Measurements from ENCODE around the gene TENM4.

- TF ChIP-seq EP300 (IDR thresholded peaks at IDR 0.05) (no peak), ELK1 (IDR thresholded peaks at IDR 0.05; ENCODE audit: low read depth, low read length) (no peak), RAD21 (conservative IDR thresholded peaks at IDR 0.05 in 1 of 2, IDR thresholded peaks at IDR 0.05 in 1 of 2) (no peak), POLR2A (IDR thresholded peaks at IDR 0.05; ENCODE audit: low read length) (no peak), ESRRA (IDR thresholded peaks at IDR 0.05; ENCODE audit: borderline replicate concordance, low read length) (no peak), POLR2AphosphoS2 (conservative IDR thresholded peaks at IDR 0.05; ENCODE audit: low read length) (no peak), KDM5A (IDR thresholded peaks at IDR 0.05) (no peak), CTCF (IDR thresholded peaks at IDR 0.05) (no peak), NFE2L2 (conservative IDR thresholded peaks at IDR 0.05; ENCODE audit: low read length) (no peak), HDAC2 (IDR thresholded peaks at IDR 0.05) (no peak), TP53 (CRISPR knock-in tag; IDR thresholded peaks at IDR 0.05) (no peak), MAZ (IDR thresholded peaks at IDR 0.05; ENCODE audit: borderline replicate concordance, low read depth, low read length) (no peak), KDM1A (IDR thresholded peaks at IDR 0.05; ENCODE audit: low read depth) (no peak)
Measured at GRCh38 chr11:78825591-78826020, 615.2 kb downstream of the TENM4 start.
